ENCODE results near the gene LRTM2. TPM values are rescaled to one million over a fixed set of nuclear protein-coding genes. Genes with fewer than 3 reads are reported as not detected.
"Not testable (repeated sequence)": the region's sequence is repeated elsewhere in the genome, so short reads cannot be mapped to it uniquely, and the experiment has no call there.

Gene LRTM2
- polyA plus RNA-seq, 1 donor: 0.81 TPM

DNA sequence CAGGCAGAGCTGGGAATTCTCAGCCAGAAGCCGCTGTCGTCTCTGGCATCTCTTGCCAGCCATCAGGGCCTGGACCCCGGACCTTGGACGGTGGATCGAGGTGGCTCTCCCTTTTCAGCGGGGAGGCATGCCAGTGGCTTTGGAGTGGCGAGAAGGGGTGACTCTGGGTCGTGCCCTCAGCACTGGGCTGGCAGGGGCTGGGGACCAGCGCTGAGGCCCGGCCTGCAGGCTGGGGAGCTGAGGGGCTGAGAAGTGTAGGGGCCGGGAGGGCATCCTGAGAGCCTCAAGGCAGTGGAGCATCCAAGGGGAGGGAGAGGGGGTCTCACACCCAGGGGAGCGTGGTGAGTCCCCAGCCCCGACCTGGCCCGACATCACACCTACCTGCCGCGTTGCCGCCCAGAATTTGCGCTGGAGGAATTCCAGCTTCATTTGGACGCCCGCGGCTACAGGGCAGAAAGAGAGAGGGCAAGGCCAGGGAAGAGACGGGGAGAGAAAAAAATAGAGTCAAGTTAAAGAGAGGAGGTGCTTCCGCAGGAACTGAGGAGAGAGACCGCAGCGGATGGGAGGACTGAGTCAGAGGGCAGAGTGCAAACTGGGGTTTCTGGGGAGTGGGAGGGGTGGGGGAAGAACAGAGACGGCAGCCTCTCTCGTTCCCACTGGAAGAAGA lies 9.0 kb upstream of the LRTM2 start:
- DNase-seq (ENCODE audit: low read depth): no peak

DNA sequence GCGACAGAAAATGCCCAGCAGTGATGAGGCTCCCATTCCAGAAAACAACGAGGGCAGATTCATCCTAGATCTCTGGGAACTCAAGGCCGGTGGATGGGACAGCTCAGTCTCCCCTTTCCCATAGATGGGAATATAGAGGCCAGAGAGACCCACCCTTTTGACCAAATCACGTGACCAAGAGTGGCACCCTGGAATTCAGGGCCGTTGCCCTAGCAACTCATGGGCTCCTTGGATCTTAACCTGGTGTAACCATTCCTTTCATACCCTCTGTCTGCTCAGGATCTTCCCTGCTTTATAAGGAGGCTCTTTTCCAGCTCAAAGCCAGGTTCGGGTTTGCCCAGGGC lies 8.4 kb upstream of the LRTM2 start:
- DNase-seq (ENCODE audit: low read depth): no peak

DNA sequence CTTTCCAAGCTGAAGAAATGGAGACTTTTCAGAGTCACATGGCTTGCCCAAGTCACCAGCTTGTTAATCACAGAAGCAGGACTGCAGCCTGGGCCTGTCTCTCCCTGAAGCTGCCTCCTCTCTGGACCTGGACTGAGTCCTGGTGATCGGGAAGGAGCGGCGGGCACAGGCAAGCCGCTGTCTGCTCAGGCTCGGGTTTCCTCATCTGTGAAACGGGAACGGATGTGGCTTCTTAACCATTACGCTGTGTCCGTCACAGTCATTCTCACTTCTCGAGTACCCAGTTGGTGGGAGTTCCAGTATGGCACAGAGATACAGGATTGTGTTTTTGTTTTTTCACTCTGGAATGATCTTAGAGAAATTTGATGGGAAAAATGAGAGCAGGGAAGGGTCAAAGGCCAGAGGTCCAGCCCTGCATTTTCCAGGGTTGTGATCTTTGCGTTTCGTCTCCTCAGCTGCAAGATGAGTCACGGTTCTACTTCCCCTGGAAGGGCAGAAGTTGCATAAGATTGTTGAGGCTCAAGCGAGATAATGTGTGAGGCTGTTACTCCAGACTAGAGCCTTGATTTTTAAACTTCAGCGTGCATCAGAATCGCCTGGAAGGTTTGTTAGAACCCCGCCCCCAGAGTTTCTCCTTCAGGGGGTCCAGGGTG lies 7.6 kb upstream of the LRTM2 start:
- no peak for DNase-seq (ENCODE audit: low read depth)

DNA sequence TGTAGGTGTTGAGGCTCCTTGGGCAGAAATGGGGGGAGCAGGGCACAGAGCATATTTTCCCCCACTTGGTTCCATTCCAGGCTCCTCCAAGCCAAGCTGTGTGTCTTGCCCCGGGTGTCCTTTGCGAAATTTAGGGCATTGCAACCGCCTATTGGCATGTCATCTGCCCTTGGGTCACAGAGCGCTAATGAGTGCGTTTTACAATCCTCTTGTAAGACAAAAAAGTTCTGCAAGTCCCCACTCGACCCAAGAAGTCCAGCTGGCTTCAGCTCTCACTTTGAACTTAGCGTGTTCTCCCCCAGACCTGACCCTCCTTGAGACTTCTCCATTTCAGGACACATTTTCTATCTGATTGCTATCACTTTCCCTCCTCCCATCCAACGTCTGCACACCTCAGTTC lies 6.1 kb upstream of the LRTM2 start:
- DNase-seq (ENCODE audit: low read depth): no peak

DNA sequence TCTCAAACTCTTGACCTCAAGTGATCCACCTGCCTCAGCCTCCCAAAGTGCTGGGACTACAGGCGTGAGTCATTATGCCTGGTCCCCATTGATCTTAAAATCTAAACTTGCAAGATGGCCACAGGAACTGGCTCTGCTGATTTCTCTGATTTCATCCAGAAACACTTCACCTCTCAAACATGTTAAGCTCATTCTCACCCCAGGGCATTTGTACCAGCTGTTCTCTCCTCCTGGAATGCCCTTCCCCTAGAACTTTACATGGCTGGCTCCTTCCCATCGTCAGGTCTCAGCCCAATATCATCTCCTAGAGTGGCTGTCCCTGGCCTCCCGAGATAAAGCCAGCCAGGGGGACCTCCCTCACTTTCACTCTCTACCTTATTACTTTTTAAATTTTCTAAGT lies 5.3 kb upstream of the LRTM2 start:
- no peak for DNase-seq (ENCODE audit: low read depth)

DNA sequence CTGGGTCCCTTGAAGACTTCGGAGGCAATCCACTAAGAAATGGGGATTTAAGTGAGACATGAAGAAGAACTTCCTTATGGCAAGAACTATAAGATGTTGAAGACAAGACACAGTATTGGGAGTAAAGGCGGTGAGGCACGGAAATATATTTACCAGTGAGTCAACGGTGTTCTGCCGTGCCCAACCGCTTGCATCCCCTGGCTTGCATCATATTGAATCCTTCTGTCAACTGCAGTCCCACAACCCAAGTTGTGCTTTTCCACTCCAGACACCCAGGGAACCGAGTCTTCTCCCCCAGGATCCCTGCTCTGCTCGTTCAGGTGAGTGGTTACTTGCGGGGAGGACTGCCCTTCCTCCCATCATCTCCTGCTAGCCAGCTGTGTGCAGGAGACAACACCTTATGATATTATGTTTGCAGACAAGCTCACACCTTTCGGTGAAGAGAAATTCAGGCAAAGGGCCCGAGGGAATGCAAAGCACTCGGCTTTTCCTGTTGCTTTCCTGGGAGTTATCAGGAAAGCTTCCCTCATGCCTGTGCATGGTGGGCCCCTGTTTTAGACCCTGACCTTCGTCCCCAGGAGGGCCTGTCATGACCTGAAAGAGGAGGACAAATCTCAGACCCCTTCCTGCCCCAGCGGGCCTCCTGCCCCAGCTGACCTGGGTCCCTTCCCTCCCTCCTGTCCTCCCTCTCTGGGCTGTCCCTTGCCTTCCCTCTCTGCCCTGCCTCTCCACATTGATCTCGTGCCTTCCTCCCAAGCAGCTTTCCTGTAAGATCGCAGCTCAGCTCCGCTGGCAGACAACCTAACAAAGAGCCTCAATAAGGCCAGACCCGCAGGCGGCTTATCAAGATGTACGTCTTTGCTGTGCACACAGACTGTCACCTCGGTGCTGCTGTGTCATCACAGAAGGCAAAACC lies 4.3 kb upstream of the LRTM2 start:
- no peak for DNase-seq (ENCODE audit: low read depth)

DNA sequence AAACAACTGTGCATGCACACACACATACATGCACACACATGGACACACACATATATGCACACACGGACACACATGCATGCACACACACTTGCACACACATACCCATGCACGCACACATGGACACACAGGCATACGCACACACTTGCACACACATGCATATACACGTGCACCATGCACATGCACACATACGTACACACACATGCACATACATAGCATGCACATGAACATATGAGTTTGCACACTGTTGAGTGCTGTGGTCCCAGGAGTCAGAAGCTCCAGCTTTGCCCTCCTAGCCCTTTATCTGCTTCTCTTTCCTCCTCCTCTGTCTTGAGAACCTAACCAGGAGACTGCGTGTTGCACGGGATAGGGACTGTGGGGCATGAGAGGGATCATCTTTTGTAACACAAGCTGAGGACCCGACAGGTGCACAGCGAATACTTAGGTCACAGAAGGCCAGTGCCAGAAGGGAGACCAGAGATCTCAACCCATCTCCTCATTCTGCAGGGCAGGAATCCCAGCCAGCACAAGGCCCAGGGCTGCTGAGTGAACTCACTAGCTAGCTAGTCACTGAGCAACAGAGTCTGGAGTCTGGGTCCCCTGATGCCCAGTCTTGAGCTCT lies 3.5 kb upstream of the LRTM2 start:
- DNase-seq (ENCODE audit: low read depth): no peak

DNA sequence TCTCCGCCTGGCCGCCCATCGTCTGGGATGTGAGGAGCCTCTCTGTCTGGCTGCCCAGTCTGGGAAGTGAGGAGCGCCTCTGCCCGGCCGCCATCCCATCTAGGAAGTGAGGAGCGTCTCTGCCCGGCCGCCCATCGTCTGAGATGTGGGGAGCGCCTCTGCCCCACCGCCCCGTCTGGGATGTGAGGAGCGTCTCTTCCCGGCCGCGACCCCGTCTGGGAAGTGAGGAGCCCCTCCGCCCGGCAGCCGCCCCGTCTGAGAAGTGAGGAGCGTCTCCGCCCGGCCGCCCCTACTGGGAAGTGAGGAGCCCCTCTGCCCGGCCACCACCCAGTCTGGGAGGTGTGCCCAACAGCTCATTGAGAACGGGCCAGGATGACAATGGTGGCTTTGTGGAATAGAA lies 2.4 kb upstream of the LRTM2 start:
- DNase-seq (ENCODE audit: low read depth): not testable (repeated sequence)

DNA sequence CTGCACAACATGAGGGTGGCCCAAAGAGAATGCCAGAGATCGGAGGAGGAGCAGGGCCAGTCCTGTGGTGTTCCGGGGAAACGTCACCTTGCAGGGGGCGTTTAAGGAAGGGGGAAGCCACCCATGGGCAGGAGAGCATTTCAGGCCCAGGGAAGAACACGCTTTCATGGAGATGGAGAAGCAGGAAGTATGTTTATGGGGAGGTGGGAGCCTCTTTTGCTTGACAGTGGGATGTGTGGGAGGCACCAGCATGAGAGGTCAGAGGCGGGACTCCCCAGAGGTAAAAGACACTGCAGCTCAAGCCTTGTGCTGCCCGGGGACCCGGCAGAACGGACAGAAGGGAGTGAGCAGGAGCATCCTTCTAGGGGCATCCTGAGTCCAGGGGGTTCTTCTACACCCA lies 1.3 kb upstream of the LRTM2 start:
- DNase-seq (ENCODE audit: low read depth): no peak

DNA sequence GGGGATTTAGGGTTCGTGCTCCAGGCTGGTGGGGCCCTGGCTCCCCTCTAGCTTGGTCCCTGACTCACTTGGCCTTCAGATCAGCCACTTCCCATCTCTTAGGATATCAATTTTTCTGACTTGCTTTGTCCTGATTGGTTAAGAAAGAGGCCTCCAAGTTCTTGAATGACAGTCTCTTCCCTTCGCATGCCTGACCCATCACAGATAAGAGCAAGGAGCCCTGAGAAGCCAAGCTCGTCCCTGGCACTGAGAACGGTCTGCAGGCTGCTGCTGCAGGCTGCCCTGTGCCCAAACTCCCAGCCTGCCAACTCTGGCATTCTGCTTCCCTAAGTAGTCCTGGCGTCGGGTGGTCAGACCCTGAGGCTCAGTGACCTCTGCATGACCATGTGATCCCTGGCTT lies 794 bp upstream of the LRTM2 start:
- no peak for DNase-seq (ENCODE audit: low read depth)

DNA sequence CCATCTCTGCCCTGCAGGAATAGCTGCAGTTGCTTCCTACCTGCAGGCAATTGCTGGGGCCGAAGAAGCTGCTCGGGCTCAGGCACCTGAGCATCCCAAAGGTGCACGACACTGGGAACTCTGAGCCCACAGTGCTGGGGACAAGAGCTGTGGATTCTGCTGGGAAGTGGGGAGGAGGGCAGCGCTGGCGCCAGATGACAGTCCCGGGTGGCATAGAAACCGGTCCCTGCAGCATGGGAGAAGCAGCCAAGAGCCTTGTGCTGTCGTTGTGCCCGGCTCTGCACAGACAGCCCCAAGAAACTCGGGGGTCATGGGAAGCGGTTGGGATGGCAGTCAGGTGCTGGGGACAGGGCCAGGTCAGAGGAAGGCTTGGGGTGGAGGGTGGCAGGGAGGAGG lies 529 bp downstream of the LRTM2 start:
- no peak for DNase-seq (ENCODE audit: low read depth)

DNA sequence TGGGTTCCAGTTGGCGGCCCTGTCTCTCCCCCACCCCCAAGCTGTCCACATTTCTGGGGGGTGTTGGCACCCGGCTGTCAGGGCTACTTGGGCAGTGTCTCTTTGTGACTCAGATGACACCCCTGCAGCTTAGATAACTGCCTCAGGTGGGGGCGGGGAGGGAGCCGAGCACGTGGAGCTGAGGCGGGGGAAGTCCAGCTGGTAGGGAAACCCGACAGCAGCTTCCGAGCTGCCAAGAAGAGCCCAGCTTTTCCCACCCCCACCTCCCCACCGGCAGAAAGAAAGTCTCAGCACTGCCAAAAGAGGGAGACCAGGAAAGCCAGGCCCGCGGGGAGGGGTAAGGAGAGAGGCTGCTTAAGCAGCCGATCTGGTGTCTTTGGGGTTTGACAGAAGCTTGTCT lies 1.4 kb downstream of the LRTM2 start:
- no peak for DNase-seq (ENCODE audit: low read depth)

DNA sequence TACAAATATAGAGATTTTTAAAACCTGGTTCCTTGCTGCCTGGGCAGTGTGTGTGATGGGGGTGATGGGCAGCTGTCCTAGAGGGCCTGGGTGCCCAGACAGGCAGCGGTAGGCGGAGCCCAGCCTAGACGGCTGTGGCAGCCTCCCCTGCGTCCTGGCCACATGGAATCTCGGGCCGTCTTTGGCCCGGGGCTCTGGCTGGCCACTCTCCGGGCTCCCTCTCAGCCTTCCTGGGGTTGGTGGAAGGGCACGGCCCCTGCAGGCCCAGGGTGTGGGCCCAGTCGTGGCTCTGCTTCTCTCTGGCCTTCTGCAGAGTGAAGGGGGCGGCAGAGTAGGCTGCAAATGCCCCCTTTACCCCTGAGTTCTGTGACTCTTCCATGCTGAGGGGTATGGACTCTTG lies 2.3 kb downstream of the LRTM2 start:
- DNase-seq (ENCODE audit: low read depth): no peak

DNA sequence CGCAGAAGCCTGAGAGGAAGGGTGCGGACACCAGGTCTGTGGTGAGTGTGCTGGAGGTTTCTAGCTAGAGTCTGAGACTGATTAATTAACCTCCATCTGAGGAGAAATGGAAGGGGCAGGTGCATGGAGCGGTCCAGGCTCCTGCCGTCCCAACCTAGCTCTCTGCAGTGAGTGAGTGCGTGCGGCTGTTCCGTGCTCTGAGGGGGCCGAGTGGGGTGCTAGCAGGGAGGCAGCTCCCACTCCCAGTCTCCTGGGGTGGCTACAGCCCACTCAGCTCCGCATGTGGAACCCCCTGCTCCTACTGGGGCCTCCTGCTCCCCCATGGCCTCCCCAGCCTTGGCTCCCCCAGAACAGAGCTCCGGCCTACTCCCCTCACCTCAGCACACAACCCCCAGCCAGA lies 2.9 kb downstream of the LRTM2 start:
- no peak for DNase-seq (ENCODE audit: low read depth)

DNA sequence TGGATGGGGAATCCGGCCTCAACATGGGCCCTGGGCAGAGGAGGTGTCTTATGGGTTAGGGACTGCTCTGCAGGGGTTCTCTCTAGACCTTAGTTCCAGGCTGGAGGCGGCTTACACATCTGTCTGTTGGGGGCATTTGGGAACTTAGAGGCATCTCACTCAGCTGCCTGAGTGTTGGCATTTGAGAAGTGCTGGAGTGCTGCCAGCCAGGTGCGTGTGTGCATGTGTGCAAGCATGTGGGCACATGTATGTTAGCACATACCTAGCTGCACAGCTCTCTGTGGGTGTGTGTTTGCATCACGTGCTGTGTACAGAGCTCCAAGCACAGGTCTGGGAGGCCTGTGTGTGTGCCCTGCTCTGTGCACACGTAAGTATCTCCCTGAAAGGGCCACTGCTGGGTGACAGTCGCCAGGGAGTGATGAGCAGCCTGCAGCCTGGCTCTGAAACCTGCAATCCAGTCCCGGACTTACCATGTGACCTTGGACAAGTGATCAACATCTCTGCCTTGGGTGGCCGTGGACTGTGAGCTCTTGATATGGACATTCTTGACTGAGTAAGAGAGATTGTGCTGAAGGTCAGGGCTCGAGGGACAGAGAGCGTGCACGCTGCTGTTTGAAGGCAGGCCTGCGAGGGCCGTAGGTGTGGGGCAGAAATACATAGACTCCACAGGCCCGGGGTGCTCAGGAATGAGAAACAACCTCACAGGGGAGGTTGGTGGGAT lies 5.2 kb downstream of the LRTM2 start:
- no peak for DNase-seq (ENCODE audit: low read depth)

DNA sequence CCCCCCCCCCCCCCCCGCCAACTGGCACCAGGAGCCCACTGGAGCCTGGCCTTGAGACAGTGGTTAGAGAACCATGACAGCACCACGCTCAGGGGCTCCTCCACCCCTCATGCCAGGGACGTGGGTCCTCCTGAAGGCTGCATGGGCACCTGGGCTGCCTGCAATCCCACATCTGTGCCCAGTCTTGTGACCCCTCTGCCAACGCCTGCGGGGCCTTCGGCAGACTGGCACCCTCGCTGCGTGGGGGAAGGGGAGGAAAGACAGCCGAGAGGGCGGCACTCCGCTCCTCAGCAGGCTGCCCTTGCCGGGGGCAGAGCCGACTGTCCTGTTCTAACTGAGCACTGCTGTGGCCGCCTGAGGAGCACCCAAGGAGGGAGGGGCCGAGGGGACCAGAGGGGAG lies 6.0 kb downstream of the LRTM2 start:
- DNase-seq (ENCODE audit: low read depth): no peak

DNA sequence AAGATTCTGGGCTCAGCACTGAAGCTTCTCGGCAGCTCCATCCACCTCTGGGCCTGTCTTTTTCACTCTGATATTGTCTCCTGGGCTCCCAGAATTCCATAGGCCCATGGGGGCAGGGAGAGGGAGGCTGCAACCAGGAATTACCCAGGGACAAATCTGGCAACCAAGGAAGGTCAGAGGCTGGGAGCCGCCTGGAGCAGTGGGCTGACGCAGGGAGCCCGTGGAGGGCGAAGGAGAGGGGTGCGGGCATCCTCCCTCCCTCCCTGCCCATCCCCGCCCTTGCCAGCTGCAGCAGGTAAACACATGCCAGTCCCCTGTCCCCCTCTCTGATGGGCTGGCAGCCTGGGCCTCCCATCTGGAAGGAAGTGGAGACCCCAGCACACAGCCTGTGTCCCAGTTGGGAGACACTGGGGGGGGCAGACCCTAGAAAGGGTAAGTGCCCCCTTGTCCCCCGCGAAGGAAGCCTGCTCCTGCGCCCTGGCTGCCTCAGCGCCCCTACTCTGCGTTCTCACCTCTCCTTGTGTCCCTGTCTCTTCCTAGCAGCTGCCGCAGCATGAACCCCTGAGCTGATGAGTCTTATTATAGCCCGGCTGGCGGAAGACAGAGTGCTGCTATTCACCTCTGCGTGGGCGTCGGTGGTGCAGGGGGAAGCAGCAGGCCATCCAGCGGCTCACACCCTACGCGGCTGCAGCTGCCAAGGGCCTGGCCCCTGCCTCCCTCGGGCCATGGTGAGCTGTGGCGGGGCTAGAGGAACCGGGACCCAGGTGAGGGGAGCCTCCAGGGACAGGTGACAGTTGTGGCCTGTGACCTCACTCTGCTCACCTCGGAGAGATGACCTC lies 6.7 kb downstream of the LRTM2 start:
- no peak for DNase-seq (ENCODE audit: low read depth)

DNA sequence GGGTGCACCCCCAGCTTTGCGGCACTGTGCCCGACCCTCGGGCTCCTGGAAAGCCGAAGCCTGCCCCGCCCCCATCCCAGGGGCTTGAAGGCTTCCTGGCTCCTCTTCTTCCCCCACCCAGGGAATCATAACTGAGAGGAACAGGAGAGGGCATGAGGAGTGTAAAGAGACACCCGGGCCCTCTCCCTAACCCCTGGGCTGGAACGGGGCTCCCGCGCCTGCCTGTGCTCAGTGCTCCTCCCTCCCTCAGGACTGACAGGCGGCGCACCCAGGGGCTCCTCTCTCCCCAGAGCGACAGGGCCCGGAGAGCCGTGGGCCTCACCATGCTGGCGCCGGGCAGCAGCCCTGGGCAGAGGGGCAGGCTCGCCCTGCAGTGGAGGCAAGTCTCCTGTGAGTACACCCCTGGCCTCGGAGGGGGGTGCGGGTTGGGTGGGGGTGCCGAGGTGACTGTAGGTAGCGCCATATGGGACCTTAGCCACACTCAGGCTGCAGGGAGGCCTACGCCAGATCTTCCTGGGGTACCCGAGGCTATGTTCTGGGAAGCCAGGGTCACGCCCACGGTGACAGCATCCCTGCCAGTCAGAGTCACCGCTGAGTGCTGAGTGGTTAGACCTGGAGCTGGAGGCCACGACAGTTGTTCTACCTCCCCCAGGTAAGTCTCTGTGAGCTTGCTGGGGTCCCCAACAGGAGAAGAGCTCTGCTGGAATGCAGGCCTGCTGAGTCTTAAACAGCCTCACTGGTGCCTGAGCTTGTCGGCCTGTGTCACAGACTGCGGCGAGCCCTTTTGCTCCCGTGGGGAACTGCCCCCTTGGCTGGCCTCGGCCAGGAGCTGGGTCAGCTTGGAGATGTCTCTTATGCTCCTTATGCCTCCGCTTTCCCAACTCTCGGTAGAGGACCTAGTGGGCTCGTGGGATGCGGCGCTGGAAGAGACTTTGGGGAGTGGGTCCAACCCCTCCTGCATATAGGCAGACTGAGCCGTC lies 7.8 kb downstream of the LRTM2 start:
- DNase-seq (ENCODE audit: low read depth): no peak

DNA sequence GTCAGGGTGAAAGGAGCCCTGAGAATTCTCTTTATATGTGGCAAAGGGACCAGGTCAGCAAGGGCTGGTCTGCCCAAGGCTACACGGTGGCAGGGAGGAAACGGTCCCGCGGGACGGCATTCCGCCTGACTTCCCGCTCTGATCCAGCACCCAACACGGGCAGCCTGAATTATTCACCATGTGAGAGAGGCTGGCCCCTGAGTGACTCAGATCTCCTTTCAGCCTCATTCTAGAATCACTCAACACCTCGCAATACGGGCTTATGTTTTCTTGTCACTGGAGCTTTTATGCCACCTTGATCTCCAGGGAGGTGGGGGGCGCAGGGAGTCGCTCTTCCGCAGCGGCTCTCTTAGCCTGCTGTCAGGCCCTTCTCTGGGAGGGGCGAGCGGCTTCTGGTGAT lies 8.5 kb downstream of the LRTM2 start:
- DNase-seq (ENCODE audit: low read depth): no peak

All from forelimb muscle (tissue), 1 donor.